Body of pancreas (tissue), 4 donors: ENCODE results near the gene ZNF546.

Experiments
- CTCF ChIP-seq, 7 experiments: fragments of 450-650 bp in 4 of 7; fragments of 200-600 bp in 3 of 7; sonication (generic) in 3 of 7; IDR thresholded peaks; one replicate each; pipeline ENCODE4 v1.5.1; 2016 to 2019; ENCODE audit warnings: antibody characterized with exemption in 7 of 7
- POLR2A ChIP-seq, 3 donors: fragments of 450-650 bp; IDR thresholded peaks; one replicate each; pipeline ENCODE4 v1.6.1; 2016; ENCODE audit warnings: antibody characterized with exemption in 3 of 3, mild to moderate bottlenecking in 2 of 3

GRCh38 chr19:40006273-40006691 is 9.4 kb downstream of the ZNF546 start:
- TF ChIP-seq CTCF (IDR thresholded peaks at IDR 0.05) = no peak
- TF ChIP-seq POLR2A (IDR thresholded peaks at IDR 0.05) = no peak
